NCI-H146 treated with DMSO at 0.1 percent for 48 hours (cell line): ENCODE results near the gene SLC26A6.

ENCODE experiments used
- DNase-seq: peaks from one replicate; lab custom pipeline; 2025; ENCODE audit not compliant: unreplicated experiment; lab: John Stamatoyannopoulos, UW

The SLC26A6 gene

GRCh38 chr3:48581621-48582481 is 53.4 kb downstream of the SLC26A6 start:
- no peak for DNase-seq

- DNase-seq: no peak
Measured at GRCh38 chr3:48576647-48577046, 58.6 kb downstream of the SLC26A6 start.
